Smooth muscle cell (in vitro differentiated cells): ENCODE measurements around the gene ZDHHC14. TPM values are rescaled to one million over a fixed set of nuclear protein-coding genes. Genes with fewer than 3 reads are reported as not detected.

Experiments used
- DNase-seq: peaks from one replicate; lab custom pipeline; 2025; ENCODE audit not compliant: unreplicated experiment; lab: John Stamatoyannopoulos, UW
- H2AFZ ChIP-seq: fragments of 200-600 bp; sonication (generic); 2 replicates; pipeline ENCODE4 v1.6.0; 2016; ENCODE audit warnings: antibody characterized with exemption, low read depth, mild to moderate bottlenecking
- H3F3A ChIP-seq: fragments of 200-600 bp; sonication (generic); 2 replicates; pipeline ENCODE4 v1.6.0; 2017; ENCODE audit warnings: antibody characterized with exemption, low read depth
- H3K27ac ChIP-seq: fragments of 200-600 bp; sonication (generic); 2 replicates; pipeline ENCODE4 v1.5.1; 2016; ENCODE audit warnings: low read depth, mild to moderate bottlenecking
- H3K27me3 ChIP-seq: fragments of 200-600 bp; sonication (generic); 2 replicates; pipeline ENCODE4 v1.6.1; 2016; ENCODE audit warnings: low read depth, mild to moderate bottlenecking
- H3K36me3 ChIP-seq: fragments of 200-600 bp; sonication (generic); 2 replicates; pipeline ENCODE4 v1.5.1; 2016; ENCODE audit warnings: low read depth
- H3K4me1 ChIP-seq: fragments of 200-600 bp; sonication (generic); 2 replicates; pipeline ENCODE4 v1.5.1; 2016; ENCODE audit warnings: low read depth
- H3K4me2 ChIP-seq: fragments of 200-600 bp; sonication (generic); 2 replicates; pipeline ENCODE4 v1.6.0; 2016; ENCODE audit warnings: mild to moderate bottlenecking
- H3K4me3 ChIP-seq: fragments of 200-600 bp; sonication (generic); 2 replicates; pipeline ENCODE4 v1.5.1; 2016; ENCODE audit warnings: mild to moderate bottlenecking
- H3K79me2 ChIP-seq: fragments of 200-600 bp; sonication (generic); 2 replicates; pipeline ENCODE4 v1.6.0; 2016; ENCODE audit warnings: low read depth, mild to moderate bottlenecking
- H3K9ac ChIP-seq: fragments of 200-600 bp; sonication (generic); 2 replicates; pipeline ENCODE4 v1.6.0; 2016; ENCODE audit warnings: low read depth
- H3K9me3 ChIP-seq: fragments of 200-600 bp; sonication (generic); replicated peaks from 2 replicates; pipeline ENCODE4 v1.5.1; 2016; ENCODE audit warnings: low read depth
- H4K20me1 ChIP-seq: fragments of 200-600 bp; sonication (generic); 2 replicates; pipeline ENCODE4 v1.6.0; 2016; ENCODE audit warnings: low read depth
- WGBS: methylation state at CpG from one replicate; pipeline ENCODE4 v1.1.7; 2016; ENCODE audit warnings: low lambda C conversion rate; 5-methylcytosine and 5-hydroxymethylcytosine counted together
- polyA plus RNA-seq: library from polyadenylated mRNA; unstranded; fragments of >200 nt; fragmentation: Nextera tagmentation; extraction: Ambion mirVana; gene quantifications from 2 replicates; pipeline ENCODE4 v1.2.1, GENCODE V29; 2016
- total RNA-seq: library from RNA; depleted of rRNA; stranded (reverse); fragments of >200 nt; gene quantifications from 2 replicates; pipeline ENCODE4 v1.2.3, GENCODE V29; 2014
- TF ChIP-seq, protein P1 (sequence below): fragments of 200-600 bp; sonication (generic); IDR thresholded peaks from 2 replicates; pipeline ENCODE4 v1.5.1; 2017; ENCODE audit warnings: borderline replicate concordance, mild to moderate bottlenecking, antibody characterized with exemption; ENCODE audit not compliant: insufficient read depth, poor library complexity, severe bottlenecking

ZDHHC14 gene
- total and polyA plus RNA-seq, 2 experiments from 2014 or later: 1.3 to 1.6 TPM

DNA sequence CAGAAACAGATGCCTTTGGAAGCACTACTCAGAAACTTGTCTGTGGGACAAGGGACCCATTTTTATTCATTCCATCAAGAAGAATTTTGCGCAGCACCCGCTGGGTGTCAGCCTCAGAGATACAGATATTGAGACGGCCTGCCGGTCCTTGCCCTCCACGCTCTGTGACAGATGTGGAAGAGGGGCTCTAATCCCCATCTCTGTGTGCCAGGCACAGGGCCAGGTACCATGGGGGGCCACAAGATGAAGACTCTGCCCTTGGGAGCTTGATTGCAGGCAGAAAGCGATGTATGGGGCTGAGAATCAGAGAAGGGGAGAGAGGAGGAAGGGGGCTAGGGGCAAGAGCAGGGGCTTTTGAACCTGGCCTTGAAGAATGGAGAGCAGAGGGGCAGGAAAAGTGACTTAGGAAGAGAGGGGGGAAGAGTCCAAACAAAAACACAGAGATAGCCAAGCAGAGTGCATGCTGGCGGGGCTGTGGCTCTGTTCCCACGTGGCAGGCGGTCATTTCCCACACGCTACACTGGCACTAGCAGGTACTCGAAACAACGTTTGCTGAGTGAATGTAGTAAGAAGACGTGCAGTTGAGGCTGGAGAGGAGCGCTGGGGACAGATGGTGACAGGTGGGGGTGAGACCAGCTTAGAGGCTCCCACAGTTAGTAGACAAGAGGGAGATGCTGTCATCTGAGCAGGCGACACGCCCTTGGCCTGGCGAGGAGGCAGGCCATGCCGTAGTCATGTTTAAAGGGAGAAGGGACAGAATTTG lies 271.8 kb downstream of the ZDHHC14 start:
- DNase-seq: no peak
- no peak overlapping the region for H3K4me3 ChIP-seq
- no peak overlapping the region for H3K9ac ChIP-seq
- H3K4me2 ChIP-seq: no peak overlapping the region
- H3F3A ChIP-seq: no peaks in the 10 kb centered on the region
- H3K79me2 ChIP-seq: no peaks in the 10 kb centered on the region
- 97% methylated on average over 18 of the region's 18 CpGs for WGBS
- H2AFZ ChIP-seq: no peak overlapping the region
- H4K20me1 ChIP-seq: no peaks in the 10 kb centered on the region
- H3K36me3 ChIP-seq: no peaks in the 10 kb centered on the region
- peaks cover 8% of the 10 kb centered on the region for H3K4me1 ChIP-seq
- no peaks in the 10 kb centered on the region for H3K27me3 ChIP-seq
- no peak overlapping the region for H3K27ac ChIP-seq
- H3K9me3 ChIP-seq: no peaks in the 10 kb centered on the region
- TF ChIP-seq, protein P1, sequence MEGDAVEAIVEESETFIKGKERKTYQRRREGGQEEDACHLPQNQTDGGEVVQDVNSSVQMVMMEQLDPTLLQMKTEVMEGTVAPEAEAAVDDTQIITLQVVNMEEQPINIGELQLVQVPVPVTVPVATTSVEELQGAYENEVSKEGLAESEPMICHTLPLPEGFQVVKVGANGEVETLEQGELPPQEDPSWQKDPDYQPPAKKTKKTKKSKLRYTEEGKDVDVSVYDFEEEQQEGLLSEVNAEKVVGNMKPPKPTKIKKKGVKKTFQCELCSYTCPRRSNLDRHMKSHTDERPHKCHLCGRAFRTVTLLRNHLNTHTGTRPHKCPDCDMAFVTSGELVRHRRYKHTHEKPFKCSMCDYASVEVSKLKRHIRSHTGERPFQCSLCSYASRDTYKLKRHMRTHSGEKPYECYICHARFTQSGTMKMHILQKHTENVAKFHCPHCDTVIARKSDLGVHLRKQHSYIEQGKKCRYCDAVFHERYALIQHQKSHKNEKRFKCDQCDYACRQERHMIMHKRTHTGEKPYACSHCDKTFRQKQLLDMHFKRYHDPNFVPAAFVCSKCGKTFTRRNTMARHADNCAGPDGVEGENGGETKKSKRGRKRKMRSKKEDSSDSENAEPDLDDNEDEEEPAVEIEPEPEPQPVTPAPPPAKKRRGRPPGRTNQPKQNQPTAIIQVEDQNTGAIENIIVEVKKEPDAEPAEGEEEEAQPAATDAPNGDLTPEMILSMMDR: no peak

DNA sequence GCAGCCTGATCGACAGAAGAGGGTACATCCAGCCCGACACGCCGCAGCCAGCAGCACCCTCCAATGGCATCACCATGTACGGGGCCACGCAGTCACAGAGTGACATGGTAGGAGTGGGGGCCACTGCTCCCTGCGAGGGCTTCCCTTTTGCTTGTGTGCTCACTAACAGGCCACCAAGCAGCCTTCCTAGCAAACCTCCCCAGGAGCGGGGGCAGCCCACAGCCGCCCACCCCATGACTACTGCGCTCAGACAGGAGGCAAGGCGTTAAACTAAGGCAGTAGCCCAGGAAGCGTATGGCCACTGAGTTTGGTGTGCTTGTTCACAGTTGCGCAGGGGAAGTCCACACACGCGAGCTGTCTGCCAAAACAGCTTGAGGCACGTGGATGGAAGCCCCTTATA lies 272.5 kb downstream of the ZDHHC14 start:
- Histone ChIP-seq H3K4me2 (no peak overlapping the region), H2AFZ (no peak overlapping the region), H3K36me3 (no peaks in the 10 kb centered on the region), H4K20me1 (no peaks in the 10 kb centered on the region), H3F3A (no peaks in the 10 kb centered on the region), H3K9me3 (no peaks in the 10 kb centered on the region), H3K27ac (no peak overlapping the region), H3K79me2 (no peaks in the 10 kb centered on the region), H3K4me3 (no peak overlapping the region), H3K4me1 (peaks cover 4% of the 10 kb centered on the region), H3K9ac (no peak overlapping the region), H3K27me3 (no peaks in the 10 kb centered on the region)
- TF ChIP-seq, protein P1: no peak
- DNase-seq: no peak
- WGBS: 92% methylated on average over 16 of the region's 16 CpGs

DNA sequence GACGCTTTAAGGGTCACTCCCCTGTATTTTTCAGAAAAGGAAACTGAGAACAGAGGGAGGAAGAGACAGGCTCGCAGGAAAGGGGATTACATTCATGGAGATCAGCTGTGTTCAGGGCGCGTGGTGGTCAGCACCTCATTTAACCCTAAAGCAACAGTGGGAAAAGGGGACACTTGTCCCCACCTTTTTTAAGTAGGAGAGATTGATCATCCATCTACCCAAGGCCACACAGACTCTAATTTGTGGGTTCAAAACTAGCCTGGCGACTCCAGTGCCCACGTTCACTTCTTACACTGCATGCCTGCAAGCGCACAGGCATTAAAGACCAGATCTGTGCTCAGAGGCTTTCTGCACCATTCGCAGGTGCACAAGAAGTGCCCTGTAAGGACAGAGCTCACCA lies 274.1 kb downstream of the ZDHHC14 start:
- Histone ChIP-seq H4K20me1 (no peaks in the 10 kb centered on the region), H2AFZ (no peak overlapping the region), H3K36me3 (no peaks in the 10 kb centered on the region), H3K4me3 (no peak overlapping the region), H3F3A (no peaks in the 10 kb centered on the region), H3K4me1 (no peaks in the 10 kb centered on the region), H3K27ac (no peak overlapping the region), H3K9ac (no peak overlapping the region), H3K9me3 (no peaks in the 10 kb centered on the region), H3K27me3 (no peaks in the 10 kb centered on the region), H3K79me2 (no peaks in the 10 kb centered on the region), H3K4me2 (no peak overlapping the region)
- WGBS: 98% methylated on average over 8 of the region's 8 CpGs
- TF ChIP-seq, protein P1: no peak
- DNase-seq: no peak
